ENCODE measurements around the gene KCNK5.

The KCNK5 gene

GRCh38 chr6:39228992-39229767 lies at the start of gene KCNK5:
Gene KCNK5, minus strand, starts transcription at chr6:39229475. Its CDS starts 364 bp downstream, at chr6:39229111.
- DNase-seq, result no peak

GRCh38 chr6:39276379-39276995 lies 47.2 kb upstream of the KCNK5 start:
- no peak for DNase-seq

- no peak for DNase-seq
Observed at GRCh38 chr6:39274903-39275302, 45.6 kb upstream of the KCNK5 start.

GRCh38 chr6:39274471-39274870 lies 45.2 kb upstream of the KCNK5 start:
- no peak for DNase-seq

- DNase-seq, result no peak
Observed at GRCh38 chr6:39273406-39273821, 44.1 kb upstream of the KCNK5 start.

GRCh38 chr6:39269961-39270360 lies 40.7 kb upstream of the KCNK5 start:
- DNase-seq, result no peak

GRCh38 chr6:39268721-39269120 lies 39.4 kb upstream of the KCNK5 start:
- no peak for DNase-seq

- no peak for DNase-seq
Observed at GRCh38 chr6:39268171-39268570, 38.9 kb upstream of the KCNK5 start.

GRCh38 chr6:39266782-39267355 lies 37.6 kb upstream of the KCNK5 start:
- no peak for DNase-seq

GRCh38 chr6:39266375-39266774 lies 37.1 kb upstream of the KCNK5 start:
- no peak for DNase-seq

- no peak for DNase-seq
Observed at GRCh38 chr6:39263303-39264037, 34.2 kb upstream of the KCNK5 start.

- DNase-seq, result no peak
Observed at GRCh38 chr6:39261751-39262150, 32.5 kb upstream of the KCNK5 start.

GRCh38 chr6:39260953-39261352 lies 31.7 kb upstream of the KCNK5 start:
- DNase-seq, result no peak

GRCh38 chr6:39260456-39260855 lies 31.2 kb upstream of the KCNK5 start:
- DNase-seq, result no peak

GRCh38 chr6:39256294-39256940 lies 27.1 kb upstream of the KCNK5 start:
- DNase-seq, result no peak

GRCh38 chr6:39254999-39255535 lies 25.8 kb upstream of the KCNK5 start:
- DNase-seq, result no peak

GRCh38 chr6:39251406-39251805 lies 22.1 kb upstream of the KCNK5 start:
- DNase-seq, result no peak

GRCh38 chr6:39250507-39250906 lies 21.2 kb upstream of the KCNK5 start:
- no peak for DNase-seq

GRCh38 chr6:39249278-39249677 lies 20.0 kb upstream of the KCNK5 start:
- no peak for DNase-seq

GRCh38 chr6:39247667-39248194 lies 18.5 kb upstream of the KCNK5 start:
- no peak for DNase-seq

- DNase-seq, result no peak
Observed at GRCh38 chr6:39243809-39244208, 14.5 kb upstream of the KCNK5 start.

GRCh38 chr6:39240155-39240757 lies 11.0 kb upstream of the KCNK5 start:
- no peak for DNase-seq

Measured in GDM1 (cell line).